ENCODE data around the gene STX4. TPM values are rescaled to one million over a fixed set of nuclear protein-coding genes. Genes with fewer than 3 reads are reported as not detected.

STX4 gene
- total RNA-seq, 1 experiment from 2014 or later = 32.3 TPM

- H3K9ac ChIP-seq (ENCODE audit: extremely low read depth, insufficient read length, low read length) = no peak overlapping the region
- no peak overlapping the region for H3T11ph ChIP-seq (ENCODE audit: low read length)
- no peak overlapping the region for H2AFZ ChIP-seq (ENCODE audit: low read length)
- TF ChIP-seq CTCF (conservative IDR thresholded peaks at IDR 0.05) = no peak
- no peak overlapping the region for H2BK15ac ChIP-seq (ENCODE audit: low read depth, low read length)
- no peak overlapping the region for H4K8ac ChIP-seq (replicated peaks; ENCODE audit: insufficient read length, low read depth, low read length)
- H3K27ac ChIP-seq (ENCODE audit: insufficient read length, low read depth, low read length) = no peak overlapping the region
- Mint-ChIP-seq H3K9me3 (no peaks in the 10 kb centered on the region; a peak in 1 of 5 replicates), H3K27me3 (ENCODE audit: low read depth) (peaks cover 19% of the 10 kb centered on the region), H3K4me3 (no peak overlapping the region), H3K4me1 (peaks cover 24 to 43% of the 10 kb centered on the region in 2 experiments), H3K36me3 (ENCODE audit: insufficient read depth in 1 of 3, low read depth in 3 of 3) (no peaks in the 10 kb centered on the region; a peak in 1 of 7 replicates), H3K27ac (peak overlapping the region in 1 of 3 experiments; percentile 62; a peak in 1 of 7 replicates)
- no CpG with 5 or more reads among the region's 6 CpGs for WGBS (ENCODE audit: extremely low coverage, insufficient read length, low lambda C conversion rate)
- no peak overlapping the region for H2BK120ac ChIP-seq (ENCODE audit: low read depth, low read length, poor library complexity, severe bottlenecking)
- DNase-seq = no peak
- no peak overlapping the region for H4K5ac ChIP-seq (ENCODE audit: insufficient read length, low read depth, low read length)
- H3K9me3 ChIP-seq (ENCODE audit: control insufficient read depth, low read depth, low read length) = no peaks in the 10 kb centered on the region
- H3K4ac ChIP-seq (ENCODE audit: low read depth, low read length) = no peak overlapping the region
- no peak overlapping the region for H2BK12ac ChIP-seq (ENCODE audit: insufficient read length, low read depth, low read length)
- H3K27me3 ChIP-seq (ENCODE audit: insufficient read depth, low read length) = no peaks in the 10 kb centered on the region
- no peak overlapping the region for H2AK5ac ChIP-seq (ENCODE audit: insufficient read length, low read length)
- no peak overlapping the region for H3K56ac ChIP-seq (ENCODE audit: insufficient read length, low read depth, low read length)
- H3K18ac ChIP-seq (ENCODE audit: insufficient read length, low read depth, low read length) = no peak overlapping the region
- H3K23me2 ChIP-seq (ENCODE audit: insufficient read length, low read depth, low read length, poor library complexity, severe bottlenecking) = peaks cover 5% of the 10 kb centered on the region
- no peak overlapping the region for H2BK5ac ChIP-seq (ENCODE audit: insufficient read length, low read length)
- no peak overlapping the region for H2BK20ac ChIP-seq (ENCODE audit: low read depth, low read length, poor library complexity, severe bottlenecking)
- no peak overlapping the region for H3K23ac ChIP-seq (ENCODE audit: insufficient read length, low read depth, low read length)
- no peaks in the 10 kb centered on the region; the same call in 1 of the 2 replicates for H3K79me2 ChIP-seq (ENCODE audit: insufficient read depth, low read length)
- no peaks in the 10 kb centered on the region for H3K79me1 ChIP-seq (ENCODE audit: insufficient read depth, low read depth, low read length, poor library complexity, severe bottlenecking)
- no peak overlapping the region for H3K14ac ChIP-seq (ENCODE audit: insufficient read depth, low read length)
- no peak overlapping the region for H4K91ac ChIP-seq (ENCODE audit: insufficient read length, low read depth, low read length)
- no peak overlapping the region for H3K4me2 ChIP-seq (ENCODE audit: insufficient read depth, insufficient read length, low read length)
- no peaks in the 10 kb centered on the region for H4K20me1 ChIP-seq (ENCODE audit: control insufficient read depth, insufficient read depth, insufficient read length)
- peaks cover 3% of the 10 kb centered on the region; the same call in 1 of the 2 replicates for H3K4me1 ChIP-seq (ENCODE audit: insufficient read depth, low read length)
Measured at GRCh38 chr16:31007684-31008083, 25.7 kb upstream of the STX4 start.
